ENCODE measurements around the gene WSCD2.

WSCD2 gene

GRCh38 chr12:108190529-108190928 is 61.4 kb downstream of the WSCD2 start:
- TF ChIP-seq CTCF (IDR thresholded peaks at IDR 0.05; ENCODE audit: poor library complexity, severe bottlenecking), result no peak
- Histone ChIP-seq H3K27ac (ENCODE audit: poor library complexity, severe bottlenecking) (no peak overlapping the region), H3K36me3 (ENCODE audit: low read depth) (no peaks in the 10 kb centered on the region), H3K4me3 (ENCODE audit: severe bottlenecking) (no peak overlapping the region), H3K9me3 (ENCODE audit: severe bottlenecking) (no peaks in the 10 kb centered on the region), H3K4me1 (ENCODE audit: insufficient read depth, poor library complexity, severe bottlenecking) (no peaks in the 10 kb centered on the region), H3K27me3 (ENCODE audit: insufficient read depth, poor library complexity, severe bottlenecking) (no peaks in the 10 kb centered on the region)
- DNase-seq (ENCODE audit: low spot score) (no peak), ATAC-seq (ENCODE audit: low read depth) (no peak)

GRCh38 chr12:108191086-108191485 is 62.0 kb downstream of the WSCD2 start:
- Histone ChIP-seq H3K4me1 (ENCODE audit: insufficient read depth, poor library complexity, severe bottlenecking) (no peaks in the 10 kb centered on the region), H3K9me3 (ENCODE audit: severe bottlenecking) (no peaks in the 10 kb centered on the region), H3K27ac (ENCODE audit: poor library complexity, severe bottlenecking) (no peak overlapping the region), H3K36me3 (ENCODE audit: low read depth) (no peaks in the 10 kb centered on the region), H3K27me3 (ENCODE audit: insufficient read depth, poor library complexity, severe bottlenecking) (no peaks in the 10 kb centered on the region), H3K4me3 (ENCODE audit: severe bottlenecking) (no peak overlapping the region)
- no peak for TF ChIP-seq CTCF (IDR thresholded peaks at IDR 0.05; ENCODE audit: poor library complexity, severe bottlenecking)
- ATAC-seq (ENCODE audit: low read depth) (no peak), DNase-seq (ENCODE audit: low spot score) (no peak)

- Histone ChIP-seq H3K27ac (ENCODE audit: poor library complexity, severe bottlenecking) (no peak overlapping the region), H3K4me1 (ENCODE audit: insufficient read depth, poor library complexity, severe bottlenecking) (no peaks in the 10 kb centered on the region), H3K9me3 (ENCODE audit: severe bottlenecking) (no peaks in the 10 kb centered on the region), H3K36me3 (ENCODE audit: low read depth) (no peaks in the 10 kb centered on the region), H3K4me3 (ENCODE audit: severe bottlenecking) (no peak overlapping the region), H3K27me3 (ENCODE audit: insufficient read depth, poor library complexity, severe bottlenecking) (no peaks in the 10 kb centered on the region)
- no peak for ATAC-seq (ENCODE audit: low read depth)
- DNase-seq (ENCODE audit: low spot score), result no peak
- TF ChIP-seq CTCF (IDR thresholded peaks at IDR 0.05; ENCODE audit: poor library complexity, severe bottlenecking), result no peak
Measured at GRCh38 chr12:108191938-108192337, 62.9 kb downstream of the WSCD2 start.

GRCh38 chr12:108193493-108193892 is 64.4 kb downstream of the WSCD2 start:
- Histone ChIP-seq H3K9me3 (ENCODE audit: severe bottlenecking) (no peaks in the 10 kb centered on the region), H3K4me3 (ENCODE audit: severe bottlenecking) (no peak overlapping the region), H3K4me1 (ENCODE audit: insufficient read depth, poor library complexity, severe bottlenecking) (no peaks in the 10 kb centered on the region), H3K36me3 (ENCODE audit: low read depth) (no peaks in the 10 kb centered on the region), H3K27me3 (ENCODE audit: insufficient read depth, poor library complexity, severe bottlenecking) (no peaks in the 10 kb centered on the region), H3K27ac (ENCODE audit: poor library complexity, severe bottlenecking) (no peak overlapping the region)
- DNase-seq (ENCODE audit: low spot score), result no peak
- no peak for ATAC-seq (ENCODE audit: low read depth)
- no peak for TF ChIP-seq CTCF (IDR thresholded peaks at IDR 0.05; ENCODE audit: poor library complexity, severe bottlenecking)

GRCh38 chr12:108193917-108194316 is 64.8 kb downstream of the WSCD2 start:
- Histone ChIP-seq H3K27me3 (ENCODE audit: insufficient read depth, poor library complexity, severe bottlenecking) (no peaks in the 10 kb centered on the region), H3K36me3 (ENCODE audit: low read depth) (no peaks in the 10 kb centered on the region), H3K27ac (ENCODE audit: poor library complexity, severe bottlenecking) (no peak overlapping the region), H3K9me3 (ENCODE audit: severe bottlenecking) (no peaks in the 10 kb centered on the region), H3K4me1 (ENCODE audit: insufficient read depth, poor library complexity, severe bottlenecking) (no peaks in the 10 kb centered on the region), H3K4me3 (ENCODE audit: severe bottlenecking) (no peak overlapping the region)
- TF ChIP-seq CTCF (IDR thresholded peaks at IDR 0.05; ENCODE audit: poor library complexity, severe bottlenecking), result peak; percentile 64
- no peak for ATAC-seq (ENCODE audit: low read depth)
- no peak for DNase-seq (ENCODE audit: low spot score)

Measured in RWPE2 (cell line).